ENCODE data around the gene GPR35.

DNA sequence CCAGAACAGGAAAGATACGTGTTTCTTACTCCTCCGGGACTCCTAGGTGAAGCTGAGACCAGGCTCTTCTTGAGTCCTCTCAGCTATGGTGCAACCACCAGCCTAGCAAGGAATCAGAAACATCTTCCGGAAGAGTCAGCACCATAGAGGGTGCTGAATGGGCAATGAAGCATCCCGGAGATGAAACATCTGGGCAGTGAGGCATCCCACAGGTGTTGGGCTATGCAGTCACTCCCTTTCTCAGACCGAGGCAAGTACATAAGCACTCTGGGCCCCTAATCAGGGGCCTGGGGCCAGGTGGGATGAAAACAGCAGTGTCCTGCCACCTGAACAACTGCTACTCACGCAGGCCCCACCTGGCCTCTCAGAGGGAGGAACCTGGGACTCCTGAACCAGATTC is 40.2 kb upstream of the GPR35 start:
- TF ChIP-seq, protein P1, sequence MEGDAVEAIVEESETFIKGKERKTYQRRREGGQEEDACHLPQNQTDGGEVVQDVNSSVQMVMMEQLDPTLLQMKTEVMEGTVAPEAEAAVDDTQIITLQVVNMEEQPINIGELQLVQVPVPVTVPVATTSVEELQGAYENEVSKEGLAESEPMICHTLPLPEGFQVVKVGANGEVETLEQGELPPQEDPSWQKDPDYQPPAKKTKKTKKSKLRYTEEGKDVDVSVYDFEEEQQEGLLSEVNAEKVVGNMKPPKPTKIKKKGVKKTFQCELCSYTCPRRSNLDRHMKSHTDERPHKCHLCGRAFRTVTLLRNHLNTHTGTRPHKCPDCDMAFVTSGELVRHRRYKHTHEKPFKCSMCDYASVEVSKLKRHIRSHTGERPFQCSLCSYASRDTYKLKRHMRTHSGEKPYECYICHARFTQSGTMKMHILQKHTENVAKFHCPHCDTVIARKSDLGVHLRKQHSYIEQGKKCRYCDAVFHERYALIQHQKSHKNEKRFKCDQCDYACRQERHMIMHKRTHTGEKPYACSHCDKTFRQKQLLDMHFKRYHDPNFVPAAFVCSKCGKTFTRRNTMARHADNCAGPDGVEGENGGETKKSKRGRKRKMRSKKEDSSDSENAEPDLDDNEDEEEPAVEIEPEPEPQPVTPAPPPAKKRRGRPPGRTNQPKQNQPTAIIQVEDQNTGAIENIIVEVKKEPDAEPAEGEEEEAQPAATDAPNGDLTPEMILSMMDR (conservative IDR thresholded peaks at IDR 0.05; ENCODE audit: low read depth, low read length) = no peak
- no peak for TF ChIP-seq EZH2 (IDR thresholded peaks at IDR 0.05; ENCODE audit: borderline replicate concordance, low read depth, low read length, poor library complexity, severe bottlenecking)
